Peyer's patch (tissue), 4 donors: ENCODE measurements around the gene UFSP1.

Experiments used
- POLR2A ChIP-seq, 2 donors: fragments of 450-650 bp; IDR thresholded peaks; one replicate each; pipeline ENCODE4 v1.5.1; 2017; ENCODE audit warnings: antibody characterized with exemption in 2 of 2, mild to moderate bottlenecking in 2 of 2, moderate library complexity in 2 of 2
- TF ChIP-seq, protein P1 (sequence below), 6 experiments: fragments of 450-650 bp in 4 of 6; fragments of 200-600 bp in 2 of 6; sonication (generic) in 1 of 6; IDR thresholded peaks; one replicate each; pipeline ENCODE4 v1.5.1; 2017 to 2019; ENCODE audit warnings: antibody characterized with exemption in 6 of 6, mild to moderate bottlenecking in 3 of 6, moderate library complexity in 1 of 6

DNA sequence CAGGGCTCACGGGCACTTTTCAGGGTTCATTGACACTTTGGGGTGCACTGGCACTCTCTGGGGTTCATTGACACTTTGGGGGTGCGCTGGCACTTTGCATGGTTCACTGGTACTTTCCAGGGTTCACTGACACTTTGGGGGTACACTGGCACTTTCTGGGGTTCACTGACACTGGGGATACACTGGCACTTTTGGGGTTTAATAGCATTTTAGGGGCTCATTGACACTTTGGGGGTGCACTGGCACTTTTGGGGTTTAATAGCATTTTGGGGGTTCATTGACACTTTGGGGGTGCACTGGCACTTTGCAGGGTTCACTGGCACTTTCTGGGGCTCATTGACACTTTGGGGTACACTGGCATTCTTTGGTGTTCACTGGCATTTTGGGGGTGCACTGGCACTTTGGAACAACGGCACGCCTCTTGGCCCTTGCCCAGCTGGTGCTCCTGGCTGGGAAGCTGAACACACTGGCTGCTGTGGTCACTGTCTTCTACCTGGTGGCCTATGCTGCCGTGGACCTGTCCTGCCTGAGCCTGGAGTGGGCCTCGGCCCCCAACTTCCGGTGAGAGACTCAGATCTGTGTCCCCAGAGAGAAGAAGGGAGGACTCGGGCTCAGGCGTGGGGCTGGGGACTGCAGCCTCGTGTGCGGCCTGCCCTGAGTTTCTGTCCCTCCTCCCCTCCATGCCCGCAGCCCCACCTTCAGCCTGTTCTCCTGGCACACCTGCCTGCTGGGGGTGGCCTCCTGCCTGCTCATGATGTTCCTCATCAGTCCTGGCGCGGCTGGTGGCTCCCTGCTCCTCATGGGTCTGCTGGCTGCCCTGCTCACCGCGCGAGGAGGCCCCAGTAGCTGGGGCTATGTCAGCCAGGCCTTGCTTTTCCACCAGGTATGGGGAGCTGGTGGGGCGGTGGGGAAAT is 28.6 kb downstream of the UFSP1 start:
- no peak for TF ChIP-seq POLR2A (IDR thresholded peaks at IDR 0.05)
- TF ChIP-seq, protein P1, sequence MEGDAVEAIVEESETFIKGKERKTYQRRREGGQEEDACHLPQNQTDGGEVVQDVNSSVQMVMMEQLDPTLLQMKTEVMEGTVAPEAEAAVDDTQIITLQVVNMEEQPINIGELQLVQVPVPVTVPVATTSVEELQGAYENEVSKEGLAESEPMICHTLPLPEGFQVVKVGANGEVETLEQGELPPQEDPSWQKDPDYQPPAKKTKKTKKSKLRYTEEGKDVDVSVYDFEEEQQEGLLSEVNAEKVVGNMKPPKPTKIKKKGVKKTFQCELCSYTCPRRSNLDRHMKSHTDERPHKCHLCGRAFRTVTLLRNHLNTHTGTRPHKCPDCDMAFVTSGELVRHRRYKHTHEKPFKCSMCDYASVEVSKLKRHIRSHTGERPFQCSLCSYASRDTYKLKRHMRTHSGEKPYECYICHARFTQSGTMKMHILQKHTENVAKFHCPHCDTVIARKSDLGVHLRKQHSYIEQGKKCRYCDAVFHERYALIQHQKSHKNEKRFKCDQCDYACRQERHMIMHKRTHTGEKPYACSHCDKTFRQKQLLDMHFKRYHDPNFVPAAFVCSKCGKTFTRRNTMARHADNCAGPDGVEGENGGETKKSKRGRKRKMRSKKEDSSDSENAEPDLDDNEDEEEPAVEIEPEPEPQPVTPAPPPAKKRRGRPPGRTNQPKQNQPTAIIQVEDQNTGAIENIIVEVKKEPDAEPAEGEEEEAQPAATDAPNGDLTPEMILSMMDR (IDR thresholded peaks at IDR 0.05), result no peak
